ENCODE measurements around the gene CNTN2. TPM values are rescaled to one million over a fixed set of nuclear protein-coding genes. Genes with fewer than 3 reads are reported as not detected.

CNTN2 gene
- polyA plus RNA-seq, 10 donors, result 0.57 to 2.1 (median 1.2) TPM

DNA sequence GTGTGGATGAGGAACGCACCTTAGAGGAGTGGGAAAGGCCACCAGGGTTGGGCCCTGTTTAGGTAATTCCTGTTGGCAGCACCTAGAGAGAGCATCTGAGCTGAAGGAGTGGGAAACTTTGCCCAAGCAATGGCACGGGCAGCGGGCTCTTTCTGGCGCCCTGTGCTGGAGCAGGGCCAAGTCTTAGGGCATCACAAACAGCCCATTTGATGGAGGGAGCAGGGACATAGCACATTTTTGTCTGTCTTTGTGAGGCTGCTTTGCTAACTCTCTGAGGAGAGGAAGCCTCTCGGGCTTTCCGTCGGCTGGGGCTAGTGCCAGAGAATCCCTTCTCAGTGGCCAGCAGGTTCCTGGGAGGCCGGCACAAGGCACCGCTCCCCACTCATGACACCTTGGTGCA lies 22.5 kb upstream of the CNTN2 start:
- no peak for DNase-seq

DNA sequence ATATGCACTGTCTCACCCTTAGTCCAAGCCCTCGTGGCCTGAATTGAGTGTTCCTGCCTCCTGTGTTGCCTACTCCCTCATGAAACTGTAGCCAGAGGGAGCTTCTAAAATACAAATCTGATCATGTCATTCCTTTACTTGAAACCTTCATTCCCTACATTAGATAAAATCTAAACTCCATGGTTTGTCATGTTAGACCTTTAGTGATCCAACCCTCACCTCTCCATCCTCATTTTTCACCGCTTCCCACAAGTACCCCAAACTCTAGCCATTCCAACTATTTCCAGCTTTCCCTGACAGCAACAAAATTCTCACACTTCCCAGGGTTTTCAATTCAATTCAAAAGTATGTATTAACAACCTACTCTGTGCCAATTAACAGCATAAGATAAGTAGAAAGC lies 18.3 kb upstream of the CNTN2 start:
- no peak for DNase-seq

- no peak for DNase-seq
Observed at GRCh38 chr1:205025239-205025638, 17.8 kb upstream of the CNTN2 start.

DNA sequence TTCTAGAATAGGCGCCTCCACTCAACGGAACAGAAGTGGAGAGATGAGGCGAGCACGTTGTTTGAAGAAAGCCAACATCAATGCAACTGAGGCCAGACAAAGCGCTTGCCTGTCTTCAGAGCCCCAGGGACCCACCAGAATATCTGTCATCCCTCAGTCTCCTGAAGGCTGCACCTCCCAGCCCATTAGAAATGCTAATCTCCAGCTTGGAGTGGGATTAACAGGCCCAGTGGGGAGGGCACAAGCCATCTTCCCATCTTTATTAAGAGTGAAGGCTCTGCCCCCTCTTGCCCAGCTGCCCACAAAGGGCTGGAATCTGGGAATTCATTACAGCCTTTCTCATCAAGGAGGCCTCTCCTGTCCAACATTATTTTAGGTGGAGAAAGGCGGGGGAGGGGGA lies 16.8 kb upstream of the CNTN2 start:
- no peak for DNase-seq

DNA sequence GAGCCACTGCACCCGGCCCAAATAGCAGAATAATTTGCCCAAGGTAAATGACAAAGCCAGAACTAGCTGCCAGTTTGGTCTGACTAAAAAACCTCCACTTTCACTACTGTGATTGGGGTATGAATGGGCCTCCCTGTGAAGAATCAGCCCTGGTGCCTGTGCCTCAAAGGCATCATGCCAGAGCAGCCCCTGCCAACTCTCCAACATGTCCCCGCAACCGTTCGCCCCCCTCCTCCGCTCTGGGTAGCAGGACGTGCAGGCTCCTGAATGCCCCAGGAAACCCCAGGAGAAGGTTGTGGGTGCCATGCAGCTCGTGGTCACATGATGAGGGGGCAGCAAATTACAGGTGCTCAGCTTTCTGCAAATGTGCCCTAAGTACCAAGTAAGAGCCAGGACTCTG lies 14.6 kb upstream of the CNTN2 start:
- no peak for DNase-seq

DNA sequence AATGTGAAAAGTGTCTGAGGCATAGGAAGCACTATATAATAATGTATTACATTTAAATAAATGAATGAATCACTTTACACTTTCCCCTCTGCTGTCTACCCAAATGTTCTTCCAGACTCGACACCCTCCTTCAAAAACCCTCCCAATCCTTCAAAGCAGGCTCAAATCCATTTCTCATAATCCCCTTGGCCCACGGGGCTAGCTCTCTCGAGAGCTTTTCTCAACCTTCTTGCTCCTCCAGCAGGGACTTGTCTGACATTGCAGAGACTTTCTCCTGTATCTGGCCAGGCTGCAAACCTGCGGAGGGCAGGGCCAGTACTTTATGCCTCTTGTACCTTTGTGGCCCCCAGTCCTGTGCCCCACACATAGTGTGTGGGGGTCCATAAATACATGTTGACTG lies 14.1 kb upstream of the CNTN2 start:
- no peak for DNase-seq

GRCh38 chr1:205030241-205030640 lies 12.8 kb upstream of the CNTN2 start:
- DNase-seq, result peak in 1 of 3 donors; percentile 35

DNA sequence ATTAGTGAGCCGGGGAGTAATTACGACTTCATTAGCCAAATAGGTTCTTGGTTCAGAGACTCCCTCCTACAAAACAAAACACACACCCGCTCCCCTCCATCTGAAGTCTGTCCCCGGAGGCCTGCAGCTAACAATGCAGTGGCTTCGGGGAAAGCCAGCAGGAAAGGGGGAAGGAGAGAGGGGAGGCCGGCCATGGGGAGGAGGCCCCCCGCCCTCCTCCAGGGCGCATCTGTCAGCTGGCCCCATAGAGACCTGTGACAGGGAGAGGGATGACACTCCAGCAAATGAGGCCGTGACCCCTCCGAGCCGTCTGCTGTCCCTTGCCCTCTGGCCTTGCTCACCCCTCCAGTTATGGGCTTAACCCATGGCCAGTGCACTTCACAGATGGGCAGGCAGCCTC lies 12.1 kb upstream of the CNTN2 start:
- no peak for DNase-seq

GRCh38 chr1:205032508-205032907 lies 10.5 kb upstream of the CNTN2 start:
- no peak for DNase-seq

GRCh38 chr1:205037539-205037938 lies 5.5 kb upstream of the CNTN2 start:
- DNase-seq, result no peak

DNA sequence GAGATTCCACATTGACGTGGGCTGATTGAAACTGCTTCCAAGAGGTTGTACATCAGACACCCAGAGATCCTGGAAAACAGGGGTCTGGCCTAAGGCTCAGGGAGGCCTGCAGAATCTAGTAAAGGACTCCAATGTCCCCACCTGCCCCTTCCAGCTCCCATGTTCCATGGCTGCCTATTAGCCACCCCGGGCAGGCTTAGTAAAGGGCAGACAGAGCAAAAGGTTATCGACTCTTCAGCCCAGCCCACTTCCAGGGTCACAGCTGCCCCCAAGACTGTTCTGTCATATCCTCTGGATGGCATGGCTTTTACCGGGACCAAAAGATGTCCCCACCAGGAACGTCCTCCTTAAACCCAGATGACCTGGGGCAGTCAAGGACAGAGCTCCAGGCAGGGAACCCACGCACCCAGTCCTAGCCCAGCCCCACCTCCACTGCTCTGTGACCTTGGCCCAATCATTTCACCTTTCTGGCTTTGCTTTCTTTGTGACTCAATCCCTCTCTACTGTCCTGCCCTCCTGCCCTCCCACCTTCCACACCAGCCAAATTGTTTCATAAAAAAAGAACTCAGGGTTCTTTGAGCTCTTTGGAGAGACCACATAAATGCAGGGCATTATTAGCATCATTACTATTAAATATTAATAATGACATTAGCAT lies 4.8 kb upstream of the CNTN2 start:
- no peak for DNase-seq

- no peak for DNase-seq
Observed at GRCh38 chr1:205041001-205041715, 1.9 kb upstream of the CNTN2 start.

- DNase-seq, result no peak
Observed at GRCh38 chr1:205041998-205042910, 758 bp upstream of the CNTN2 start.

GRCh38 chr1:205043866-205044265 lies 854 bp downstream of the CNTN2 start:
- no peak for DNase-seq

DNA sequence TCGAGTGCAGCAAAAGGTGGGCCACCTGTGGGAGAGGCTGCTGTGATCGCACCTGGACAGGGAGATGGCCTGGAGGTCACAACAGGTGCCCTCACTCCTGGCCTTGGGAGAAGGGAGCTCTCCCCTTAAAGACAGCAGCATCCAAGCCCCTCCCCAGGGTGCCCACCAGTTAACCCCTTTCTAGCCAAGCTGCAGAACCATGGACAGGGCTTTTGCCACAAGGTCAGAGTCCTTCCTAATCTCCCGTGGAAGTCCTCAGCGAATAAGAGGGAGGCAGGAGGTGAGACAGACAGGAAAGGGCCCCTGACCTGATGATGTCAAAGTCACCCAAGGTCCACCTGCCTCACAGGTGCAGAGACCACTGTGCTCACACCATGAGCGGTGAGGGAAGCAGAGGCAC lies 1.7 kb downstream of the CNTN2 start:
- DNase-seq, result no peak

DNA sequence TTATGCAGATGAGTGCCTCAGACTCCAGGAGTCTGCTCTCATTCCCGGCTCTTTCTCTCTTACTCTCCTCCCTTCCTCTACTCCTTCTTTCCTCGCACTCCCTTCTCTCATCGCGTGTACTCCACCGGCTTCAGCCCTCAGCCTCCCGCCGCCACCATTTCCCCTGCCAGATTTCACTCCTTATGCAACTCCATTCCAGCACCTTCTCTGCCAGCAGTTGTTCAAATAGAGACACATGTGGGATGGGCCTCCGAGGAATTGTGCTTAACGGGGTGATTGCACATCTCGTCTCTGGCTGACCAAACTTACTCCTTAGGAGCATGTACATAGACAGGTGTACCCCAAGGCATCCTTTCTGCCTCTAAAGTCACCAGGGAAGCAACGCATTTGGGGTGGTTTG lies 2.1 kb downstream of the CNTN2 start:
- DNase-seq, result no peak

- DNase-seq, result no peak
Observed at GRCh38 chr1:205046870-205047269, 3.9 kb downstream of the CNTN2 start.

DNA sequence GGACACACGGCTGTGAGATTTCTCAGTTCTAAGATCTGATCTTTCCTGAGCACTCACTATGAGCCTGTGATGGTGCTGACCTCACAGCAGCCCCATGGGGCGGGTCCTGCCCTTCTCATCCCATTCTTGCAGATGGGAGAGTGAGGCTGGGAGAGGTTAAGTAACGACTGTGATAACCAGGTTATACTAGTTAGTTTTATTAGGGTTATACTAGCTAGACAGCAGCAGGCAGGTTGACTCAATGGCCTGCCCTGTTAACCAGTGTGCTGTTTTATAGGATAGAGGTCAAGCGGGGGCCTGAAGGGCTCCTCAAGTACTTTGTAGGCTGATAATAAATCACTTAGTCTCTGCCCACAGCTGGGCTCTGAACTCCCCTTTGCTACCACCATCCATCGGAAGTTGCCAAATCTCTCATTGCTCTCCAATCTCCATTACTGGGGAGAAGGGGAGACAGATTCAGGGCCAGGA lies 4.8 kb downstream of the CNTN2 start:
- no peak for DNase-seq

- no peak for DNase-seq
Observed at GRCh38 chr1:205048382-205048781, 5.4 kb downstream of the CNTN2 start.

GRCh38 chr1:205049479-205049878 lies 6.5 kb downstream of the CNTN2 start:
- no peak for DNase-seq

DNA sequence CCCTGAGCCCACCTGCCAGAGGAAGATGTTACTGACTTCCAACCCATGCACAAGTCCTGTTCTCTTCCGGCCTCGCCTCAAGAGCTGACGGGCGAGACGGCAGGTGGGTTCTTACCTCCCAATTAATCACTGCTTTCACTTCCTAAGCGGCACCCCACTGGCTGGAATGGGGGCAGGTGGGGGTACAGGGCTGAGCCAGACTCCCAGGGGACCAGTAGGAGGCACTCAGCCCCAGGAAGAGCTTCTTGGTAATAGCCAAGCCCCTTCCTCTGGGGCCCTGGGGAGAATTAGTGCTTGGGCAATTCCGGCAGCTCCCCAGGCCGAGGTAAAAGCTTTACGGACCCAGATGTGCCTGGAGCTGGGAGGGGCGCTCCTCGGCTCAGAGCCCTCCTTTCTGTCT lies 9.7 kb downstream of the CNTN2 start:
- DNase-seq, result no peak

- no peak for DNase-seq
Observed at GRCh38 chr1:205053296-205053695, 10.3 kb downstream of the CNTN2 start.

DNA sequence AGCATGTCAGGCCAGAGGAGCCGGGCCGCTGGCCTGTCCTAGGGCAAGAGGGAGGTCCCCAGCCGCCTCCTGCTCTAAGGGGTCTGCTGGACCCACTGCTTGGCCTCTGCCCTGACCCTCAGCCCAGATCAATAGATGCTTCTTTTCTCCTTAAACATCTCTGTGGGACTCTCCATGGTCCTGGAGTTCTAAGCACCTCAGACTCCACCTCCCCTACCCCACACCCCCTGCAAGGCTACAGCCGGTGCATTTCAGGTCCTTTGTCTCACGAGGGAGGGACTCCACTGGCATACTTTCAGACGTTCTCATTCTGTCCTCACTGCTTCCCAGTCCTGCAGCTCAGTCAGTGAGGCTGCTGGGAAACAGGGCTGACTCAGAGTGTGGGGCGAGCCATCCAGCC lies 11.0 kb downstream of the CNTN2 start:
- no peak for DNase-seq
